H9 (cell line): ENCODE data around the gene KLHDC9. TPM values are rescaled to one million over a fixed set of nuclear protein-coding genes. Genes with fewer than 3 reads are reported as not detected.

Experiments used
- DNase-seq: peaks from one replicate; pipeline ENCODE4 v3.0.0-alpha.2; 2017
- H2AFZ ChIP-seq: one replicate; pipeline ENCODE4 v1.6.1; 2013; ENCODE audit warnings: mild to moderate bottlenecking, low read length, control low read depth, moderate library complexity
- H2AK5ac ChIP-seq: 2 replicates; pipeline ENCODE4 v1.6.1; 2013; ENCODE audit warnings: low read length, control low read depth, mixed read lengths; ENCODE audit not compliant: insufficient read length
- H2BK120ac ChIP-seq: one replicate; pipeline ENCODE4 v1.6.1; 2013; ENCODE audit warnings: low read depth, mild to moderate bottlenecking, low read length, control low read depth, inconsistent platforms; ENCODE audit not compliant: poor library complexity, severe bottlenecking
- H2BK12ac ChIP-seq: 2 replicates; pipeline ENCODE4 v1.6.1; 2013; ENCODE audit warnings: low read length, control low read depth, mixed read lengths, low read depth; ENCODE audit not compliant: insufficient read length
- H2BK15ac ChIP-seq: 2 replicates; pipeline ENCODE4 v1.6.1; 2013; ENCODE audit warnings: low read depth, low read length, control low read depth
- H2BK20ac ChIP-seq: one replicate; pipeline ENCODE4 v1.6.1; 2013; ENCODE audit warnings: low read depth, mild to moderate bottlenecking, low read length, control low read depth, inconsistent platforms; ENCODE audit not compliant: poor library complexity, severe bottlenecking
- H2BK5ac ChIP-seq: 2 replicates; pipeline ENCODE4 v1.6.1; 2013; ENCODE audit warnings: low read length, control low read depth, mixed read lengths; ENCODE audit not compliant: insufficient read length
- H3K14ac ChIP-seq: 2 replicates; pipeline ENCODE4 v1.6.1; 2013; ENCODE audit warnings: low read length, control low read depth; ENCODE audit not compliant: insufficient read depth
- H3K18ac ChIP-seq: 2 replicates; pipeline ENCODE4 v1.6.1; 2013; ENCODE audit warnings: low read depth, mild to moderate bottlenecking, mixed read lengths, low read length, control low read depth; ENCODE audit not compliant: insufficient read length
- H3K23ac ChIP-seq: 2 replicates; pipeline ENCODE4 v1.6.1; 2013; ENCODE audit warnings: low read length, control low read depth, mixed read lengths, low read depth; ENCODE audit not compliant: insufficient read length
- H3K23me2 ChIP-seq: 2 replicates; pipeline ENCODE4 v1.6.1; 2013; ENCODE audit warnings: low read depth, mild to moderate bottlenecking, mixed read lengths, low read length, control low read depth; ENCODE audit not compliant: insufficient read length, poor library complexity, severe bottlenecking
- H3K27ac ChIP-seq: 2 replicates; pipeline ENCODE4 v1.5.1; 2013; ENCODE audit warnings: low read length, control low read depth, mixed read lengths, low read depth; ENCODE audit not compliant: insufficient read length
- H3K27me3 ChIP-seq: 2 replicates; pipeline ENCODE4 v1.6.1; 2013; ENCODE audit warnings: low read length, control low read depth, inconsistent platforms; ENCODE audit not compliant: insufficient read depth
- H3K4ac ChIP-seq: 2 replicates; pipeline ENCODE4 v1.6.1; 2013; ENCODE audit warnings: low read depth, mild to moderate bottlenecking, control low read depth, inconsistent platforms, low read length, moderate library complexity
- H3K4me1 ChIP-seq: 2 replicates; pipeline ENCODE4 v1.6.1; 2013; ENCODE audit warnings: low read length, control low read depth, inconsistent platforms; ENCODE audit not compliant: insufficient read depth
- H3K4me2 ChIP-seq: 2 replicates; pipeline ENCODE4 v1.6.1; 2013; ENCODE audit warnings: low read length, control low read depth, mixed read lengths; ENCODE audit not compliant: insufficient read length, insufficient read depth
- H3K56ac ChIP-seq: 2 replicates; pipeline ENCODE4 v1.6.1; 2013; ENCODE audit warnings: low read depth, mild to moderate bottlenecking, mixed read lengths, low read length, control low read depth; ENCODE audit not compliant: insufficient read length
- H3K79me1 ChIP-seq: 2 replicates; pipeline ENCODE4 v1.6.1; 2013; ENCODE audit warnings: low read depth, mild to moderate bottlenecking, moderate library complexity, low read length, control low read depth, inconsistent platforms; ENCODE audit not compliant: insufficient read depth, poor library complexity, severe bottlenecking
- H3K79me2 ChIP-seq: 2 replicates; pipeline ENCODE4 v1.6.1; 2013; ENCODE audit warnings: low read length, control low read depth, inconsistent platforms; ENCODE audit not compliant: insufficient read depth
- H3K9ac ChIP-seq: 2 replicates; pipeline ENCODE4 v1.6.1; 2013; ENCODE audit warnings: low read length, control low read depth, mixed read lengths; ENCODE audit not compliant: insufficient read length; ENCODE audit errors: extremely low read depth
- H3K9me3 ChIP-seq: one replicate; pipeline ENCODE4 v1.6.1; 2013; ENCODE audit warnings: low read depth, low read length, inconsistent platforms; ENCODE audit not compliant: control insufficient read depth
- H3T11ph ChIP-seq: one replicate; pipeline ENCODE4 v1.6.1; 2013; ENCODE audit warnings: mild to moderate bottlenecking, low read length, control low read depth, inconsistent platforms
- H4K20me1 ChIP-seq: one replicate; pipeline ENCODE4 v1.6.1; 2013; ENCODE audit not compliant: control insufficient read depth, insufficient read length, insufficient read depth
- H4K5ac ChIP-seq: 2 replicates; pipeline ENCODE4 v1.6.1; 2013; ENCODE audit warnings: low read depth, mild to moderate bottlenecking, mixed read lengths, low read length, control low read depth; ENCODE audit not compliant: insufficient read length
- H4K8ac ChIP-seq: replicated peaks from 2 replicates; pipeline ENCODE4 v1.6.1; 2013; ENCODE audit warnings: low read length, control low read depth, mixed read lengths, low read depth; ENCODE audit not compliant: insufficient read length
- H4K91ac ChIP-seq: 2 replicates; pipeline ENCODE4 v1.6.1; 2013; ENCODE audit warnings: low read depth, mild to moderate bottlenecking, moderate library complexity, mixed read lengths, low read length, control low read depth; ENCODE audit not compliant: insufficient read length
- H3K27ac Mint-ChIP-seq, 3 experiments: 2 replicates in 2 of 3; 3 replicates in 1 of 3; pipeline ENCODE4 v1.8.0; 2020 to 2021; ENCODE audit warnings: mixed read lengths in 3 of 3, mild to moderate bottlenecking in 1 of 3, moderate library complexity in 1 of 3
- H3K27me3 Mint-ChIP-seq: 2 replicates; pipeline ENCODE4 v1.8.0; 2021; ENCODE audit warnings: low read depth, mild to moderate bottlenecking, moderate library complexity, mixed read lengths
- H3K36me3 Mint-ChIP-seq, 3 experiments: 2 replicates in 2 of 3; 3 replicates in 1 of 3; pipeline ENCODE4 v1.8.0; 2020 to 2021; ENCODE audit warnings: low read depth in 3 of 3, mixed read lengths in 3 of 3; ENCODE audit not compliant: insufficient read depth in 1 of 3
- H3K4me1 Mint-ChIP-seq, 2 experiments: 2 replicates each; pipeline ENCODE4 v1.8.0; 2020; ENCODE audit warnings: mixed read lengths in 2 of 2
- H3K4me3 Mint-ChIP-seq, 2 experiments: 2 replicates in 1 of 2; 3 replicates in 1 of 2; pipeline ENCODE4 v1.8.0; 2020 to 2021; ENCODE audit warnings: mild to moderate bottlenecking in 2 of 2, mixed read lengths in 2 of 2, moderate library complexity in 1 of 2
- H3K9me3 Mint-ChIP-seq, 2 experiments: 2 replicates in 1 of 2; 3 replicates in 1 of 2; pipeline ENCODE4 v1.8.0; 2020; ENCODE audit warnings: mild to moderate bottlenecking in 2 of 2, mixed read lengths in 2 of 2, moderate library complexity in 1 of 2
- CTCF ChIP-seq: fragments of 200-600 bp; sonication (generic); conservative IDR thresholded peaks from 3 replicates; pipeline ENCODE4 v1.8.0; 2021; ENCODE audit warnings: antibody characterized with exemption, mild to moderate bottlenecking
- WGBS: extraction: QIAGEN DNeasy Blood & Tissue Kit; methylation state at CpG from one replicate; pipeline ENCODE4 v1.1.7; 2013; ENCODE audit warnings: missing lambda C conversion rate, low lambda C conversion rate, mixed read lengths; ENCODE audit not compliant: insufficient read length; ENCODE audit errors: extremely low coverage; 5-methylcytosine and 5-hydroxymethylcytosine counted together
- total RNA-seq: library from RNA; stranded (reverse); gene quantifications from 2 replicates; pipeline ENCODE4 v1.2.1, GENCODE V29; 2021

Gene KLHDC9
- total RNA-seq, 1 experiment from 2014 or later = 6.6 TPM

DNA sequence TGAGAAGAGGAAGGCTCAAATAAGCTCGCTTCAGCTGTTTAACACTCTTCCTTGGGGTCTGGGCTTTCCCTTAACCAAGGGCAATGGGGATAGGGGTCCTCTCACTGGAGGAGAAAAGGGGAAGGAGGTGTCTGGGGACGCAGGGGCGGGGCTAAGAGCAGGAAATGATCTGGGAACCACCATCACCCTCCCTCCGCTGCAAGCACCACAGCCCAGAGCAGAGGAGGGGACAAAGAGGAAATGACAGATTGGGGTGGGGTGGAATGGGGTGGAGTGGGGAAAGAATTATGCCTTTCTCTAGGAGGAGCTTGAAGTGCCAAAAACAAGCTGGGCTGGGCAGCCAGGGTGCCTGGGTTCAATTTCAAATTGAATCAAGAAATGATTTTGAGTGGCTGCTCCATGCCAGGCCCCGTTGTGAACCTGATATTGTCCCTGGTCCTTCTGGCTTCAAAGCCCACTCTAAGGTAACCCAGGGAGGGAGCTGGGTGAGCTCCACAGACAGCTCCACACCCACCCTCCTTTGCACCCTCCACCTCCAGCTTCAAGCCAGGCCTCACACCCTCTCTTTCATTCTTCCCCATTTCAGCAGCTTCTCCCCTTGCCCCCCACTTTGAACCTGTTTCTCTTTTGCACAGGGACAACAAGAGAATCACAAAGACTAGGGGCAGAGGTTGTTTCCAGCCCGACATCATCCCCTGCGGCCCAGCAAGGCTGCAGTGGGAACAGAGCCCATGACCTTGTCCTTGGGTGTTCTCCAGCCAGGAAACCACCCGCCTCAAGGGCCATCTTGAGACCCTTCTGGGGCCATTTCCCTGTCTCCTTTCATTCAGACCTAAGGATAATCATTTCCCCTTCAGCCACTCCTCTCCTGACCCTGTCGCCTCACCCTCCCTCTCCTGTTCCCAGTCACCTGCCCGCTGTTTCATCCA, 29.6 kb upstream of the KLHDC9 start:
- Mint-ChIP-seq H3K9me3 (no peaks in the 10 kb centered on the region), H3K4me1 (peaks cover 13 to 19% of the 10 kb centered on the region in 2 experiments)
- no CpG with 5 or more reads among the region's 10 CpGs for WGBS

More for the DNA sequence above, 29.6 kb upstream of the KLHDC9 start:
- Histone ChIP-seq H2AK5ac (no peak overlapping the region), H2BK5ac (no peak overlapping the region), H2BK20ac (no peak overlapping the region), H3K14ac (no peak overlapping the region; the same call in 1 of the 2 replicates), H3K4me2 (no peak overlapping the region), H3K18ac (no peak overlapping the region), H3K9ac (no peak overlapping the region), H2BK15ac (no peak overlapping the region), H2BK120ac (no peak overlapping the region), H2AFZ (no peak overlapping the region), H3K79me2 (no peaks in the 10 kb centered on the region), H4K5ac (no peak overlapping the region), H3K9me3 (no peaks in the 10 kb centered on the region), H3K27me3 (no peaks in the 10 kb centered on the region), H4K91ac (no peak overlapping the region), H2BK12ac (no peak overlapping the region), H4K20me1 (no peaks in the 10 kb centered on the region), H3K23ac (no peak overlapping the region), H3K23me2 (no peaks in the 10 kb centered on the region), H3T11ph (no peak overlapping the region), H3K4me1 (no peaks in the 10 kb centered on the region; the same call in 1 of the 2 replicates), H3K4ac (no peak overlapping the region), H3K27ac (no peak overlapping the region), H3K56ac (no peak overlapping the region), H3K79me1 (no peaks in the 10 kb centered on the region), H4K8ac (no peak overlapping the region)
- peak overlapping the region in 1 of 3 experiments; percentile 72; a peak in 1 of 7 replicates for H3K27ac Mint-ChIP-seq
- DNase-seq = peak; percentile 65
- no peaks in the 10 kb centered on the region for H3K36me3 Mint-ChIP-seq
- no peak for TF ChIP-seq CTCF
- peaks cover 15% of the 10 kb centered on the region for H3K27me3 Mint-ChIP-seq
- peak overlapping the region in 1 of 2 experiments; percentile 42; a peak in 2 of 5 replicates for H3K4me3 Mint-ChIP-seq
